Retinal pigment epithelial cell (primary cell): ENCODE data around the gene ST6GALNAC3.

Experiments used
- DNase-seq: peaks from one replicate; pipeline ENCODE4 v3.0.0-alpha.2; 2010; ENCODE audit warnings: low read depth
- H3K4me3 ChIP-seq: 2 replicates; pipeline ENCODE4 v1.5.1; 2011; ENCODE audit warnings: mild to moderate bottlenecking, low read length, control low read depth, moderate library complexity
- CTCF ChIP-seq: conservative IDR thresholded peaks from 2 replicates; pipeline ENCODE4 v1.5.1; 2011; ENCODE audit warnings: low read depth, low read length, control low read depth, inconsistent platforms

Gene ST6GALNAC3

GRCh38 chr1:76247261-76247852 is 172.8 kb downstream of the ST6GALNAC3 start:
- no peak for TF ChIP-seq CTCF
- peak; percentile 48 for DNase-seq
- H3K4me3 ChIP-seq: no peak overlapping the region

- TF ChIP-seq CTCF: no peak
- peak; percentile 37 for DNase-seq
- H3K4me3 ChIP-seq: no peak overlapping the region
These were observed 175.7 kb downstream of the ST6GALNAC3 start for GRCh38 chr1:76250271-76250670.

- H3K4me3 ChIP-seq: no peak overlapping the region
- TF ChIP-seq CTCF: no peak
- DNase-seq: no peak
These were observed 177.9 kb downstream of the ST6GALNAC3 start for GRCh38 chr1:76252431-76252830.

- peak; percentile 48 for DNase-seq
- H3K4me3 ChIP-seq: no peak overlapping the region
- no peak for TF ChIP-seq CTCF
These were observed 179.8 kb downstream of the ST6GALNAC3 start for GRCh38 chr1:76254104-76255030.

- no peak for TF ChIP-seq CTCF
- no peak overlapping the region for H3K4me3 ChIP-seq
- DNase-seq: no peak
These were observed 182.0 kb downstream of the ST6GALNAC3 start for GRCh38 chr1:76256289-76257223.

- TF ChIP-seq CTCF: no peak
- no peak overlapping the region for H3K4me3 ChIP-seq
- DNase-seq: no peak
These were observed 183.3 kb downstream of the ST6GALNAC3 start for GRCh38 chr1:76257823-76258222.
